HG03066 (cell line): Measurements from ENCODE around the gene NEURL2.
"Not testable (repeated sequence)": the region's sequence is repeated elsewhere in the genome, so short reads cannot be mapped to it uniquely, and the experiment has no call there.

Experiments used
- ATAC-seq: cut with Tn5 transposase; IDR thresholded peaks from one replicate; pipeline ENCODE4 v1.9.1; 2021; ENCODE audit warnings: low read depth; ENCODE audit not compliant: unreplicated experiment

The NEURL2 gene

GRCh38 chr20:45874576-45874975 lies 16.4 kb downstream of the NEURL2 start:
- ATAC-seq, result no peak

GRCh38 chr20:45874104-45874481 lies 16.9 kb downstream of the NEURL2 start:
- ATAC-seq, result not testable (repeated sequence)

- no peak for ATAC-seq
Observed at GRCh38 chr20:45873409-45874103, 17.5 kb downstream of the NEURL2 start.

GRCh38 chr20:45872626-45873025 lies 18.4 kb downstream of the NEURL2 start:
- no peak for ATAC-seq

DNA sequence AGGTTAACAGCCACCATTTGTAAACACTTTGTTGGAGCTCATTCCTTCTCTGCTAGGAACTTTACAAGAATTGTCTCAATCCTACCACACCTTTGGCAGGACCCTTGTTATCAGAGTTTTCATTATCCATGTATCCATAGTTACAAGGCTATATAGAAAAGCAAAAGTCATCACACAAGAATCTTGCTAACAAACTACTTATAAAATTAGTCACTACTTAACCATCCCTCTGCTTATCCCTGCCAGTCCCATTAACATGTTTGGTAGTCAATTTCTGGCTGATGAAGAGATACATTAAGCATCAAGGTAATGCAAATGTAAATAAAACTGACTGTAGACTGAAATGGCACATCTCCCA lies 23.2 kb downstream of the NEURL2 start:
- ATAC-seq, result no peak

DNA sequence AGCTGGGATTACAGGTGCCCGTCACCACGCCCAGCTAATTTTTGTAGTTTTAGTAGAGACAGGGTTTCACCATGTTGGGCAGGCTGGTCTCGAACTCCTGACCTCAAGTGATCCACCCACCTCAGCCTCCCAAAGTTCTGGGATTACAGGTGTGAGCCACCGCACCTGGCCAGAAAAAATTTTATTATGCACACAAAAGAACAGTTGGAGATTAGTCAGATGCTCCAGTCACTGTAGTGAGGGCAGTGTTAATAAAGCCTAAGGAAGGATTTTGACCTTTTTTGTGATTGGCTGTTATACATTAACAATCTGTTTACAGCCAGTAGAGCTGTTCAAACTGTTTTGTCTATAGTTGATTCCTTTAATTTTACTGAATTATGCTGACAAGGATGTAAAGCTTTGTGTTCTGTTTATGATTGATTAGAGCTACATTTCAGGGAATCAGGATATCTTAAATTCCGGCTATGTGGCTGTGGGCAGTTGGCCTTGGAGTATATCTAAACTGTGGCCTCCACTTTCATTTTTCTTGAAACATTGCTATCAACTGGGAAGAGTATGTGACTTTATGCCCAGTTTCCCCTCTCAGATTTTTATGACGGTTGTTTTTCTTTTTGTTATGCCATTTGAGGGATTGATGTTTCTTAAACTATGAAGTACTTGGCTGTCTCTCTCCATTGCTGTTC lies 23.7 kb downstream of the NEURL2 start:
- ATAC-seq, result no peak

DNA sequence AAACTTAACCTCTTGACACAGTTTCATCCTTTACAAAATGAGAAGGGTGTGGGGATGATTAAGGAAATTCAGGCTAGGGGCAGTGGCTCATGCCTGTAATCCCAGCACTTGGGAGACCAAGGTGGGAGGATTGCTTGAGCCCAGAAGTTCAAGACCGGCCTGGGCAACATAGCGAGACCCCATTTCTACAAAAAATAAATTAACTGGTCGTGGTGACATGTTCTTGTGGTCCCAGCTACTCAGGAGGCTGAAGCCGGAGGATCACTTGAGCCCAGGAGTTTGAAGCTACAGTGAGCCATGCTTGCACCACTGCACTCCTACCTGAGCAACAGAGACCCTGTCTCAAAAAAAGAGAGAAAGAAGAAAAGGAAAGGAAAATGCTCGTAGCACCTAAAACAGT lies 24.6 kb downstream of the NEURL2 start:
- ATAC-seq, result no peak

DNA sequence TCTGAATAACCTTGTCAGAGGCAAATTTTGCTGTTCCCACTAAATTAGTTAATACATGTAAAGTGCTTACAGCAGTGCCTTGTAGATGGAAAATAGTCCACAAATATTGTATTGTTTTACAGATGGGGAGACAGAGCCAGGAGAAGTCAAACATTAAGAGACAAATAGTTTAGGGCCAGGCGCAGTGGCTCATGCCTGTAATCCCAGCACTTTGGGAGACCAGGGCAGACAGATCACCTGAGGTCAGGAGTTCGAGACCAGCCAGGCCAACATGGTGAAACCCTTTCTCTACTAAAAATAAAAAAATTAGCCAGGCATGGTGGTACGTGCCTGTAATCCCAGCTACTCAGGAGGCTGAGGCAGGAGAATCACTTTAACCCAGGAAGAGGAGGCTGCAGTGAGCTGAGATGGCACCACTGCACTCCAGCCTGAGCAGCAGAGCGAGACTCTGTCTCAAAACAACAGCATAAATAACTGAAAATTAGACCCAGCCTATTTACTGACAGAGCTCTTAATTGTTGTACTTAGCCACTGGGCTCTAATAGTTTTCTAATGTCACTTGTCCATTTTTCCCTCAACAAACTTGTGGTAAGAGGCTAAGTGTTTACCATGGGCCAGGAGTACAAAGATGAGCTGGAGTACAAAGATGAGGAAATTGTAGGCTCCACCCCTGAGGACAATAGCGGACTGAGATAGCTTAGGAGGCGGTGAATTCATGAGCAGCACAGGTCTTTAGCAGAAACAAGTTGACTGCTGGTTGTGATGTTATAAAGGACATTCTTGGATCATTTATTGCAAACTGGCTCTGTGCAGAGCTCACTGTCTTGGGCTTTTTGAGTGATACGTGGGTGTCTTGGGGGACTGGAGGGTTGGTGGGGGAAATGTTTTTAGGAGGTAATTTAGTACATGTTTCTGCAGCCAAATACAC lies 27.2 kb downstream of the NEURL2 start:
- ATAC-seq, result no peak

GRCh38 chr20:45861221-45862075 lies 29.6 kb downstream of the NEURL2 start:
- no peak for ATAC-seq

GRCh38 chr20:45860560-45861220 lies 30.3 kb downstream of the NEURL2 start:
- ATAC-seq, result no peak

- no peak for ATAC-seq
Observed at GRCh38 chr20:45859916-45860315, 31.1 kb downstream of the NEURL2 start.

DNA sequence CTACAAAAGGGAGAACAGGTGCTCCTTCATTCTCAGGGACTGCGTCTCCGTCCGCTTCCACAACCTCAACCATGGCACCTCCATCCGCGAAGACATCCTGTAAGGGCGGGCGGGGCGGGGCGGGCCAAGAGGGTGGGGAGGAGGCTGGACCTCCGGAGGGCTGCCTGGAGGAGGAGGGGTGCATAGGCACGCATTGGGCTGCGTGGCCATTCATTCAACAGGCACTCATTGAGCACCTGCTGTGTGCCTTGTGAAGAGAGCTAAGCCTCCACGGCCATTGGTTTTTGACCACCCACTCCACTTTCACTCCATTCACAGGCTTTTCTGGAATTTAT lies 33.2 kb downstream of the NEURL2 start:
- peak; percentile 27 for ATAC-seq

DNA sequence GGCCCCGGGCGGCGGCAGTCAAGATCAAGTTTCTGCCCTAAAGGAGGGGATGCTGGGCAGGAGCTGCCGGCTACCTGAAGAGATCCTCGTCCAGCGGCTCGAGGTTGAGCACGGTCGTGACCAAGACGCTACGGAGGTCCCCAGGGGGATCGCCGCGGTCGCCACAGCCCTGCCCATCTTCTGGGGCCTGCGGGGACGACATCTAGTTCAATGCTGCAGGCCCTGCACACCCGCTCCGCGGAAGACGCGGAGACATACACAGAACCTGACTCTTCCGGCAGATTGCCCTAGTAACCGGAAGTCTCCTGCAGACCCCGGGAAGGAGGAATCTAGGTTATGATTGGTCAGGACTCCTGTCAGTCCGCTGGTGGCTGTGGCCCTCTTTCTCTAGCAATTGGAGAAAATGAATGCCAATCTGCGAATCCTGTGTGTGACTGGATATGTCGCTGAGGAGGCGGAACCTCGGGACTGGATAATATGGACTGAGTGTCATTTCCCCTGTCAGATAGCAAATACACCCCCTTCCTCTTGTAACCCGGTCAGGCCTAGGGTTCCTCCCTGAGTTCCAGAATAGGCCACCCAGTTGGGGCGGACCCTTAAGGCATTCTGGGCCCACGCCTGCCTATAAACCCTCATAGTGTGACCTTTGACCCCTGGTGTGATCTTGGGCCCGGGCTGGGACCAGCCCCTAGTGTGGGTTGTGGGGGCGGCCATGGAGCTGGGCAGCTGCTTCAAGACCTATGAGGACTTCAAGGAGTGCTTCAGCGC lies 33.7 kb downstream of the NEURL2 start, which contains the start of the genes ACOT8 and ZSWIM3:
Gene ACOT8, minus strand, starts transcription at position 279 of the 768 bp plus-strand sequence. Its CDS starts 77 bp downstream, at position 202.
Gene ZSWIM3, plus strand, starts transcription at position 501 of the 768 bp plus-strand sequence. Its CDS starts 212 bp downstream, at position 713.
- peak; percentile 96 for ATAC-seq

GRCh38 chr20:45853484-45853883 lies 37.5 kb downstream of the NEURL2 start:
- no peak for ATAC-seq

GRCh38 chr20:45852326-45852725 lies 38.7 kb downstream of the NEURL2 start:
- ATAC-seq, result no peak

GRCh38 chr20:45851501-45851900 lies 39.5 kb downstream of the NEURL2 start:
- ATAC-seq, result no peak

DNA sequence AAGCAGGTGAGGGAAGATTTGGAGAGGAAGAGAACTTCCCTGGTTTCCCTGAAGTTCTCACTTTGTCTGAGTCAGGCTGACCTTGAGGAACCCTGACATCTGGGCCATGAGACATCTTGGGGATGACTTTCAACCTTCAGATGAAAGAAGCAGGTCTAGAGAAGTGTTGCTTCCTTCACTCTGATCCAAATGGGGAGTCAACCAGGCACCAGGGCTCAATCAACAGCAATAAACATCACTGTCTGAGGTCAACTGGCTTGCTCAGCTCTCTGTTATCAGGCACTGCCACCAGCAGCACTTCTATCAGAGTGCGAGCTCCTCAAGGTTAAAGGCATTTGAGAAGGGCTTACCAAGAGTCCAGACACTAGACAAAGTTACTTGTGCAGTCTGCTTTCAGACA lies 40.1 kb downstream of the NEURL2 start:
- no peak for ATAC-seq

- ATAC-seq, result no peak
Observed at GRCh38 chr20:45850238-45850637, 40.8 kb downstream of the NEURL2 start.

- no peak for ATAC-seq
Observed at GRCh38 chr20:45848969-45849582, 41.9 kb downstream of the NEURL2 start.
